CD4-positive, alpha-beta T cell (primary cell): ENCODE data around the gene SAMHD1. TPM values are rescaled to one million over a fixed set of nuclear protein-coding genes. Genes with fewer than 3 reads are reported as not detected.
A peak's percentile ranks its signal among the peaks of the same experiment; 100 is the strongest.

Experiments used
- ATAC-seq: fragments of 200-7000 bp; cut with Tn5 transposase; one replicate; pipeline ENCODE4 v1.10.0; 2022; ENCODE audit warnings: mild to moderate bottlenecking; ENCODE audit not compliant: poor library complexity
- CTCF ChIA-PET: fragments of 350-600 bp; sonication (Branson Sonifier 250); formaldehyde crosslinking; loops from one replicate; lab custom pipeline; 2021; ENCODE audit warnings: antibody characterized with exemption, inconsistent platforms; lab: Charles Lee
- POLR2A ChIA-PET: fragments of 350-600 bp; sonication (Branson Sonifier 250); formaldehyde crosslinking; loops from one replicate; lab custom pipeline; 2021; ENCODE audit warnings: antibody characterized with exemption, inconsistent platforms; lab: Charles Lee
- DNase-seq, 14 experiments: peaks; one replicate each; pipeline ENCODE4 v3.0.0-alpha.2; 2013 to 2020; ENCODE audit warnings: mixed read lengths in 2 of 14
- H3K27ac ChIP-seq, 2 donors: one replicate each; pipeline versions ENCODE4 v1.5.1 to v1.7.0; 2013; ENCODE audit warnings: low read length in 2 of 2, low read depth in 1 of 2, mild to moderate bottlenecking in 1 of 2
- H3K27me3 ChIP-seq, 2 experiments: 1 replicate in 1 of 2; 2 replicates in 1 of 2; pipeline versions ENCODE4 v1.6.1 to v1.7.0; 2013; ENCODE audit warnings: low read length in 2 of 2, control low read depth in 1 of 2, mild to moderate bottlenecking in 1 of 2, moderate library complexity in 1 of 2; ENCODE audit not compliant: insufficient read depth in 2 of 2, control insufficient read depth in 1 of 2
- H3K36me3 ChIP-seq: one replicate; pipeline ENCODE4 v1.6.1; 2013; ENCODE audit warnings: low read length, control low read depth; ENCODE audit not compliant: insufficient read depth
- H3K4me1 ChIP-seq: one replicate; pipeline ENCODE4 v1.6.1; 2013; ENCODE audit warnings: low read length, control low read depth; ENCODE audit not compliant: insufficient read depth
- H3K4me3 ChIP-seq: one replicate; pipeline ENCODE4 v1.5.1; 2013; ENCODE audit warnings: mild to moderate bottlenecking, low read length, moderate library complexity
- H3K9me3 ChIP-seq, 2 experiments: 1 replicate in 1 of 2; 2 replicates in 1 of 2; pipeline versions ENCODE4 v1.6.1 to v1.7.0; 2013; ENCODE audit warnings: low read length in 2 of 2, mild to moderate bottlenecking in 2 of 2, control low read depth in 1 of 2, moderate library complexity in 1 of 2; ENCODE audit not compliant: control insufficient read depth in 1 of 2, insufficient read depth in 1 of 2
- H3K27ac Mint-ChIP-seq: one replicate; pipeline ENCODE4 v1.8.0; 2020; ENCODE audit warnings: mixed read lengths
- H3K27me3 Mint-ChIP-seq: one replicate; pipeline ENCODE4 v1.8.0; 2021; ENCODE audit warnings: mixed read lengths
- H3K36me3 Mint-ChIP-seq: one replicate; pipeline ENCODE4 v1.8.0; 2021; ENCODE audit warnings: low read depth, mixed read lengths
- H3K4me1 Mint-ChIP-seq: one replicate; pipeline ENCODE4 v1.8.0; 2021; ENCODE audit warnings: low read depth, mixed read lengths
- H3K4me3 Mint-ChIP-seq: one replicate; pipeline ENCODE4 v1.8.0; 2020; ENCODE audit warnings: mild to moderate bottlenecking, mixed read lengths
- H3K9me3 Mint-ChIP-seq: one replicate; pipeline ENCODE4 v1.8.0; 2020; ENCODE audit warnings: mixed read lengths
- CTCF ChIP-seq: fragments of 200-600 bp; IDR thresholded peaks from one replicate; pipeline ENCODE4 v1.8.0; 2022; ENCODE audit warnings: antibody characterized with exemption, mild to moderate bottlenecking
- intact Hi-C, 2 experiments: fragments of 100-400 bp; cut with DNase I in 1 of 2; cut with micrococcal nuclease in 1 of 2; formaldehyde crosslinking; loops; one replicate each; pipeline versions ENCODE4 v1.15.1 to v1.9.0; 2023 to 2025; cut with DNase I, micrococcal nuclease
- total RNA-seq, 174 experiments: library from RNA in 2 of 174; stranded (reverse) in 2 of 174; gene quantifications; one replicate each; pipeline ENCODE4 v1.2.3 and lab custom pipeline; 2021 to 2026

Gene SAMHD1
- total RNA-seq, 2 experiments from 2014 or later = 232 to 239 TPM

- no peak overlapping the region for H3K4me3 ChIP-seq
- Mint-ChIP-seq H3K27ac (peak overlapping the region; percentile 61), H3K27me3 (no peaks in the 10 kb centered on the region), H3K36me3 (peaks cover 47% of the 10 kb centered on the region), H3K4me3 (no peak overlapping the region), H3K4me1 (peaks cover 16% of the 10 kb centered on the region), H3K9me3 (no peaks in the 10 kb centered on the region)
- DNase-seq (no peak), ATAC-seq (no peak)
- TF ChIP-seq CTCF = no peak
- H3K36me3 ChIP-seq = peaks cover 37% of the 10 kb centered on the region
- no peak overlapping the region for H3K27ac ChIP-seq
- no peaks in the 10 kb centered on the region for H3K9me3 ChIP-seq
- peaks cover 13% of the 10 kb centered on the region for H3K4me1 ChIP-seq
- ChIA-PET POLR2A (no interaction called here), CTCF (interaction anchor here (0.6 to 1.9 kb wide), 3 partner anchors 9 to 133 kb away, joined by 3 to 5 read pairs (median 3); no protein-coding TSS in a partner anchor)
- no peaks in the 10 kb centered on the region for H3K27me3 ChIP-seq
- intact Hi-C loops = loop anchor here in 1 of 2 experiments (5.0 to 10.0 kb wide), 3 partner anchors 170 to 683 kb away; no protein-coding TSS in a partner anchor
These were observed 63.8 kb downstream of the SAMHD1 start for GRCh38 chr20:36887752-36888090.

GRCh38 chr20:36886859-36887751 lies 64.4 kb downstream of the SAMHD1 start:
- Histone ChIP-seq H3K27ac (peak overlapping the region; percentile 25 to 34), H3K4me3 (no peak overlapping the region), H3K27me3 (no peaks in the 10 kb centered on the region), H3K36me3 (peaks cover 30% of the 10 kb centered on the region), H3K9me3 (no peaks in the 10 kb centered on the region), H3K4me1 (peaks cover 13% of the 10 kb centered on the region)
- intact Hi-C loops = loop anchor here in 1 of 2 experiments (5.0 to 10.0 kb wide), 3 partner anchors 170 to 682 kb away; no protein-coding TSS in a partner anchor
- peak; percentile 62 to 86 (median 76) for DNase-seq
- TF ChIP-seq CTCF = peak; percentile 80
- H3K27me3 Mint-ChIP-seq = no peaks in the 10 kb centered on the region
- ChIA-PET CTCF (interaction anchor here (0.6 to 1.9 kb wide), 5 partner anchors 10 to 133 kb away, joined by 3 to 5 read pairs (median 3); no protein-coding TSS in a partner anchor), POLR2A (interaction anchor here (1.0 kb wide), 2 partner anchors 20 to 208 kb away, joined by 3 to 5 read pairs; partner anchors contain the start of gene RBL1)
- peaks cover 41% of the 10 kb centered on the region for H3K36me3 Mint-ChIP-seq
- peak overlapping the region; percentile 61 for H3K27ac Mint-ChIP-seq
- ATAC-seq = peak; percentile 88
- no peak overlapping the region for H3K4me3 Mint-ChIP-seq
- H3K9me3 Mint-ChIP-seq = no peaks in the 10 kb centered on the region
- H3K4me1 Mint-ChIP-seq = peaks cover 16% of the 10 kb centered on the region

- no peak for TF ChIP-seq CTCF
- H3K27ac ChIP-seq = no peak overlapping the region
- Mint-ChIP-seq H3K27ac (peak overlapping the region; percentile 45), H3K4me1 (peaks cover 16% of the 10 kb centered on the region), H3K4me3 (no peak overlapping the region), H3K27me3 (no peaks in the 10 kb centered on the region), H3K9me3 (no peaks in the 10 kb centered on the region), H3K36me3 (peaks cover 24% of the 10 kb centered on the region)
- H3K9me3 ChIP-seq = no peaks in the 10 kb centered on the region
- ChIA-PET POLR2A (no interaction called here), CTCF (interaction anchor here (0.6 kb wide), 1 partner anchor 23 kb away, joined by 3 read pairs; no protein-coding TSS in a partner anchor)
- H3K27me3 ChIP-seq = no peaks in the 10 kb centered on the region
- H3K4me1 ChIP-seq = peaks cover 13% of the 10 kb centered on the region
- intact Hi-C loops = loop anchor here in 1 of 2 experiments (5.0 to 10.0 kb wide), 3 partner anchors 168 to 681 kb away; no protein-coding TSS in a partner anchor
- no peak overlapping the region for H3K4me3 ChIP-seq
- ATAC-seq (no peak), DNase-seq (no peak)
- peaks cover 13% of the 10 kb centered on the region for H3K36me3 ChIP-seq
These were observed 66.2 kb downstream of the SAMHD1 start for GRCh38 chr20:36885356-36885755.
